Islet precursor cell (in vitro differentiated cells): Measurements from ENCODE around the gene FBXW4.

Experiments used
- DNase-seq: peaks from one replicate; pipeline ENCODE4 v3.0.0-alpha.2; 2018

FBXW4 gene

DNA sequence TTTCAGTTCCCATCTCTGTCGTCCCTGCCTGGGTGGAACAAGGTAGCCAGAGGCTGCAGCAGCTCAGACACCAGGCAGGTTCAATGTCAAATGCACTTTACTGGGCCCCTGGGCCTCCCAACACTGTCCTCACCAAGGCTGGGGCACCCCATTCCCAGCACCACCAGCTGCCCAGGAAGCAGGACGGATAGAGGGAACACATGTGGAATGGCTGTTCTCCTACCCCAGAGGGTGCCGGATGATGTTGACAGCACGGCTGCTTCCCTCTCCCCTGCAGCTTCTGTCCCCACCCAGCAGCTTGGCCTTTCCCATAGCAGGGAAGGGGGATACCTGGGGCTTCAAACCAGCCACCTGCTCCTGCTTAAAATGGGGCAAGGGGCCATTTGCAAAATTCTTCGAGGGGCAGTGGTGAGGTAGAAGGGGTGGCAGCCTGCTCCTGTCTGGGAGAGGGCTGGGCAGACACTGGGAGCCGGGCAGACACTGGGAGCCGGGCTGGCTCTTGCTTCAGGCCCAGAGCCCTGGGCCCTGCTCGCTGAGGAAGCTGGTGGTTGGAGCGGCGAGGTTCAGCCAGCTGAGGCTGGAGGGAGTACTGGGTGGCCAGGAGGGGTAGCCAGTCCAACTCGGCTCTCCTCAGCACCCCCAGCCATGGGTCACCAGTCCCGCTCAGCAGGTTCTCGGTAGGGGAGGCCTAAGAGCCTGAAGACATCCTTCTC lies 116.0 kb downstream of the FBXW4 start:
- DNase-seq = no peak

- no peak for DNase-seq
These were observed 116.8 kb downstream of the FBXW4 start for GRCh38 chr10:101578192-101578591.

GRCh38 chr10:101577121-101577871 lies 117.7 kb downstream of the FBXW4 start:
- no peak for DNase-seq

GRCh38 chr10:101576211-101576863 lies 118.6 kb downstream of the FBXW4 start:
- DNase-seq = no peak

DNA sequence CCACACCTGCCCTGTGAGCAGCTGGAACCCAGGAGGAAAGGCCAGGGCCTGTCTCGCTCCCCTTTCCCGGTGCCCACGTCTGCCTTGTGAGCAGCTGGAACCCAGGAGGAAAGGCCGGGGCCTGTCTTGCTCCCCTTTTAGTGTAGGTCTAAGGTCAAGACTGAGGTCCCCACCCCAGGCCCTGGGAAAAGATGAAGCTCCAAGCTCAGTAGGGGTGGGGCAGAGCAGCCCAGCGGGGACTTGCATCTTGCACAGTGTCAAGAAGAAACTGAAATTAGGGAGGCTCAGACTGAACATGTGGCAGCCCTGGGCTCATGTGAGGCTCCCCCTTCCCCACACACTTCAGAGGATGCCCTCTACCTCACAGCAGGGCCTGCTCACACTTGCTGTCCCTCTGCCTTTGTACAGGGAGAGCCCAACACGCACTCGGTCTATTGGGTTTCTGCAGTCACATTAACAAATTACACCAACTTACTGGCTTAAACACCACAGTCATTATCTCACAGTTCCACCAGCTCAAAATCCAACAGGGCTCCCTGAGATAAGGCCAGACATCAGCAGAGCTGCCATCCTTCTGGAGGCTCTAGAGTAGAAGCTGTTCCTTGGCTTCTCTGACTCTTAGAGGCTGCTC lies 119.3 kb downstream of the FBXW4 start:
- DNase-seq = no peak

DNA sequence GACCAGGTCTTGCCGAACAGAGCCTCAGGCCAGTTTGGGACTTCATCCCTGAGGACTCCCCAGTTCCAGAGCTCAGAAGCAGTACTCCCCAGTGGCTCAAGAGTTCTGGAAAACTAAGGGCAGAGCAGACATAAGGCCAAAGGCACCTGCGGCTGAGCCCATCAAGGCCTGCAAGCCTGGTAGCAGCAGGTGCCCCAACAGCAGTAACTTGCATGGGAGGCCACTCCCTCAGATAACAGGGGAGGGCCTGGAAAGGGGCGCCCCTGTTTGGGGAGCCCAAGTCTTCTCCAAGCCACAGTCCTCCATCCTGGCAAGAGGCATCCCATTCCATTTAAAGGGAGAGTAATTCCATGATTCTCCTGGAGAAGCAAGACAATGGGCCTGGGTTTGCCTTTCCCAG lies 119.9 kb downstream of the FBXW4 start:
- no peak for DNase-seq

DNA sequence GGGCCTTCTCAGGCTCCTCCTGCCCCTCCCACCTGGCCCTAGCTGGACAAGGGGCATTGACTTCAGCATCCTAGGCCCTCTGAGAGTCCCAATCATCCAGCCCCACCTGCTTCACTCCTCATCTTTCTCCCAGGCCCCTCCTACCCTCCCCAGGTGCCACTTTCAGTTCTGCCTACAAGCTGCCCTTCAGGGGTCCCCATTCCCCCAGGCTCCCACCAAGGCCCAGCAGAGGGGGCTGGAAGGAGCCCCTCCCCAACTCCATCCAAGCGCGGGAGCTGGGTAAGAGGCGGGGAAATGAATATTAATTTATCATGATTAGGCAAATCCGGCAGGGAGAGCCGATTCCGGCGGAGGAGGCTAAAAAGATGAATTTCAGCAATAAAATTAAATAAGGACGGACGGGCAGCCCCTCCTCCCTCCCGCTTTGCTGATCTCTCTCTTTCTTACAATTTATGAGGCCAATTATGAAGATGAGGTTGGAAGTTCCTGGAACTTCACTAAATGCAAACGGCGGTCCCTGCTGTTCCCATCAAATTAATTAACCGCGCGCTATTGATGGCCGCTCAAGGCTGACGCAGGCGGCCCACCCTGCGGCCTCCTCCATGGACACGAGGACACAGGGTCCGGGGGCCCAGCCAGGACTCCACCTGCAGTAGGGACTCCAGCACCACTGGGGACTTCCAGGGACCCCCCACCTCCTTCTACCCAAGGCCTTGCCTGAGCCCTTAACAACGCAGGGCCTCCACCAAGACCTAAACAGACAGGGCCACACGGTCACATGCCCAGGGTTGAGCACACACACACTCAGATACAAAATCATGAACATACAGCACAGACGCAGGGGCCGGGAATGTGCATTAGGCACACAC lies 120.9 kb downstream of the FBXW4 start:
- no peak for DNase-seq

- DNase-seq = no peak
These were observed 122.2 kb downstream of the FBXW4 start for GRCh38 chr10:101572785-101573184.

- DNase-seq = no peak
These were observed 122.8 kb downstream of the FBXW4 start for GRCh38 chr10:101572126-101572525.

GRCh38 chr10:101571271-101571925 lies 123.6 kb downstream of the FBXW4 start:
- no peak for DNase-seq

- no peak for DNase-seq
These were observed 124.3 kb downstream of the FBXW4 start for GRCh38 chr10:101570428-101571270.

GRCh38 chr10:101569622-101570427 lies 125.1 kb downstream of the FBXW4 start:
- peak; percentile 85 for DNase-seq

- no peak for DNase-seq
These were observed 125.7 kb downstream of the FBXW4 start for GRCh38 chr10:101569323-101569621.

DNA sequence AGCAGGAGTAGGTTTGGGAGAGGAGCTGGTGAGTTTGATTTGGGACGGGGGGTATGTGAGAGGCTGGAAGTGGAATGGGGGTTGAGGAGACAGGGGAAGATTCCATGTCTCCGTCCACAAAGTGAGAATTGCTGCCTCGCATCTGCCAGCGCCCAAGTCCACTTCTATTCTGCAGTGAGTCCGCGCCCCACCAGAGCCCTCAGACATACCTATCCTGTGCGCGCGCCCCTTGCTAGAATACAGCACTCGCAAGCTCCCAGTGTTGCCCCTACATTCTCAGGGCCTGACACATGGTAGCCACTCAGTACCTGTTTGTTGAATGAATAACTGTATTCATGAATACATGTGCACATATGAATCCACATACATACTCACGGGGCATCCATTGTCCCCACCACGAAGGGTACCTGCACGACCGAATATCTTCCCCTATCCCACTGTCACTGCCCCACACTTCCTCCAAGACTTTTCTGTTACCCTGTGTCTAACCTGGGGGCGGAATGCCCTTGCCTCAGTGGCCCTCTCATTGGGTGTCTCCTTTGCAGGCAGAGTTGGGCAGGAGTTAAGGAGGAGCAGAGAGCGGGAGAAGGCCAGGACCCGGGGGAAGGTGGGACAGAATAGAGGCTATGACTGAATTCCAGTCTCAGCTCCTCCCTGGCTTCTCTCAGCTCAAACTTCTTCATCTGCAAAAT lies 126.8 kb downstream of the FBXW4 start:
- peak; percentile 37 for DNase-seq

DNA sequence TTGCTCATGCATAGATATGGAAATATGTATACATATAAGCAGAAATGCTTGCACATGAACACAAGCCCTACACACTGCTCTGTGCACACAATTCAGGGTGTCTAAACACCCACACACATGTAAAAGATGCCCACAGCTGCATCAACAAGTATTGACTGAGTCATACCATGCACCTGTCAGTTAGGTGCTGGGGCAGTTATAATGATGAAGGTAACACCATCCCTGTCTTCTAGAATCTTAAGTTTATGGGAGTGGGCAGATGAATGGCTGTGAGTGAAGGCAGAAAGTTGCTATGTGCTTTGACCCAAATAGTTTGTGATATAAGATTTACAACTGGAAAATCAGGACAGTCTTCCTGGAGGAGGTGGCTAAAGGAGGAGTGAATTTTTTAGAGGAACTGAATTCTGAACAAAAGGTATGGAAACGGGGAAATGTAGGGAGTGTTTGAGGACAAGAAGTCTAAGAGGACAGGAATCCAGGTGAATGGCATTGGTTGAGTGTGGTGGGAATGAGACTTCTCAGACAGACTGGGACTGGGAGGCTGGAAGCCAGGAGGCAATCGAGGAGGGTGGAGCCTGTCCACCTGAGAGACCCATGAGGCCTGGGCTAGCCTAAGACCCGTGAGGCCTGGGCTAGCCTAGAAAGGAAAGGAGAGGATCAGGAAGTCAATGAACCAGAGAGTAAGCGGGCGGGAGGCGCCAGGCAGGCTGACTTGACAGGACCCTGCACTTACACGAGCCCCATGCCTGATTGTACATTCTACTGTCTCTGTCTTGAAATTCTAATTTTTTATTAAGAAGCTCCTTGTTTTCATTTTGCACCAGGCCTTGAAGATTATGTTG lies 127.6 kb downstream of the FBXW4 start:
- peak; percentile 49 for DNase-seq

DNA sequence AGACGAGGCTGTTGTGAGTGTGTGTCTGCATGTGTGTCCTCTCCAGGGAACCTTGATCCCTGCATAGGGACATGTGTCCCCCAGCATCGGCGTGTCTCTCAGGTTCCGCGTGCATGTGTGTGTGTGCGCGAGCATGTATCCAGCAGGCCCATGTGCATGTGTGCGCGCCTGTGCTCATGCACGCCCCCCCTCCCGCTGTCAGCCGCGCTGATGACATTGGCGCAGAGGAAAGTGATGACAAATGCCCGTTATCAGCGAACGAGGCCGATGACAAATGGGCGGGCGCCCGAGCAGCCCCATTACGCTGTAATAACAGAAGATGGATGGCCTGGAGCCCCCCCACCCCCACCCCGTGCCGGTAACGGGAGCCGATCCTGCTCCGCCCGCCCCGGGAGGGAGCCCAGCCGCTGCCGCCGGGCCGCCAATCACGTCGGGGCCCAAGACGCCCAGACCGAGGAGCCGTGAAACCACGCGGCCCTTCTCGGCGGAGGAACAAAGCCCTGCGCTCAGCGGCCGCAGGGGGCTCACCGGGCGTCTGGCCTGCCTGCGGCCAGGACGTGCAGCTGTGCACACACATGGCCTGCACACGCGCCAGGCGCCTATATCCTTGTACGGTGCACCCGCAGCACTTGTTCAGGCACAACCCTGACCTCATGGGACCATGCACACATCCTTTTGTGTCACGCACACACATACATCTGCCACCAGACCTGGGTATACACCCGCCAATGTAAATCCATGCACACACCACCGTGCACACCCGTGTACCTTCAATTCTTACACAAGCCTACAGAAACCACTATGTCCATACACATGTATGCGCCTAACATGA lies 128.4 kb downstream of the FBXW4 start:
- peak; percentile 75 for DNase-seq

DNA sequence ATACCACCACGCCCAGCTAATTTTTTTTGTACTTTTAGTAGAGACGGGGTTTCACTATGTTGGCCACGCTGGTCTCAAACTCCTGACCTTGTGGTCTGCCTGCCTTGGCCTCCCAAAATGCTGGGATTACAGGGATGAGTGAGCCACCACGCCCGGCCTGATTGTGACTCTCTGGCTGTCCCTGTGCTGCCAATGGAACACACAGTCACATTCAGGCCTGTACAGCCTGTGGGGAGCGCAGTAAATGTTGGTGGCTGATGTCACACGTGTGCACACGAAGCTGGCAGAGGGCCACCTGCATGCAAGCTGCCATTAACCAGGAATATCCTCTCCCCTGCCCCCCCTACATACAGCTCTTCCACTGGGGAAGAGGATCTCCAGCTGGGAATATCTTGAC lies 129.0 kb downstream of the FBXW4 start:
- DNase-seq = peak; percentile 45
